HG03354 (cell line): ENCODE results near the gene MEX3A.
A peak's percentile ranks its signal among the peaks of the same experiment; 100 is the strongest.
"Not testable (repeated sequence)": the region's sequence is repeated elsewhere in the genome, so short reads cannot be mapped to it uniquely, and the experiment has no call there.

Experiments used
- ATAC-seq: cut with Tn5 transposase; IDR thresholded peaks from one replicate; pipeline ENCODE4 v1.9.1; 2021; ENCODE audit warnings: mild to moderate bottlenecking; ENCODE audit not compliant: unreplicated experiment, poor library complexity, severe bottlenecking

The MEX3A gene

GRCh38 chr1:156083800-156084790 is 1.8 kb upstream of the MEX3A start:
- no peak for ATAC-seq

- no peak for ATAC-seq
Measured at GRCh38 chr1:156081917-156082308, 352 bp downstream of the MEX3A start.

DNA sequence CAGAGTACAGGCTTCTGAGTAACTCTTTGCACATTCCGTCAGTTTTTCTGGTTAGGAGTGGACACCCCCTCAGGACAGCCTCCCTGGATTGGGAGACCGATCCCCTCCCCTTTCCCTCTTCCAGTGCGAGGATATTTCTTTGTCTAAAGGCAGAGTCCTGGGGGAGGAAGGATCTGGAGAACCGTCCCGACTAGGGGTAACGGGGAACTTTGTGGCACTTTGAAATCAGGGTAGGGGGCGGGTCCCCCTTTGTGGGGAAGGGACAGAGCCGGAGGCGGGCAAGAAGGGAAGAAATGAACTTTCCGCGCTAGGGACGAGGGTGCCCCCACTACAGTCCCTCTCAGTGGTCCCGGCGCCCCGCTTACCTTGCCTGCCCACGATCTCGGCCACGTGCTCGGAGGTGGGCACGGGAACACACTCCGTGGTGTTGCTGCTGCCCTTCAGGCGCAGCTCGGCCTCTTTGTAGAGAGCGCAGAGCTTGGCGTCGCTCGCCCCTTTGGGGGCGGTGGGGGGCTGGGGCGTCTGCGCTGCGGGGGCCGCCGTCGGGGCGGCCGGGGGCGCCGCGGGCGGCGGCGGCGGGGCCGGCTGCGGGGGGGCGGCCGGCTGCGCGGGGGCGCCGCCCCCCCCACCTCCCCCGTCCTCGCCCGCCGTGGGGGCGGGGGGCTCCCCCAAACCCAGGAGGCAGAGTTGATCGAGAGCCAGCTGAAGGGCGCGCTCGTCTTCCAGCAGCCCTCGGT is 917 bp downstream of the MEX3A start:
- no peak for ATAC-seq

DNA sequence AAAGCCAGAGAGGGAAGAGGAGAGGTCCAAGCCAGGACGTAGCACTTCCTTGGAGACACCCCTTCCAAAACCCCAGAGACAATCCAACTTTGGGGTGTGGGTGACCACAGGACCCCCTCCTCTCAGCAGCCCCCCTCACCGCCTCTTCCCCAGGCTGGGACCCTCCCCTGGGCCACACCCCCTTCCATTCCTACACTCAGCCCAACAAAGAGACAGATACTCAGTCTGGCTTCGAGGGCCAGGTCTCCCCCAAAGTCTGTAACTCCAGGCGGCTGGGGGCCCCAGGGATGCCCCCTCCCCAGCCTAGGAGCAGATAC is 1.4 kb downstream of the MEX3A start:
- ATAC-seq, result no peak

- no peak for ATAC-seq
Measured at GRCh38 chr1:156080241-156080862, 1.9 kb downstream of the MEX3A start.

- no peak for ATAC-seq
Measured at GRCh38 chr1:156079762-156080161, 2.5 kb downstream of the MEX3A start.

DNA sequence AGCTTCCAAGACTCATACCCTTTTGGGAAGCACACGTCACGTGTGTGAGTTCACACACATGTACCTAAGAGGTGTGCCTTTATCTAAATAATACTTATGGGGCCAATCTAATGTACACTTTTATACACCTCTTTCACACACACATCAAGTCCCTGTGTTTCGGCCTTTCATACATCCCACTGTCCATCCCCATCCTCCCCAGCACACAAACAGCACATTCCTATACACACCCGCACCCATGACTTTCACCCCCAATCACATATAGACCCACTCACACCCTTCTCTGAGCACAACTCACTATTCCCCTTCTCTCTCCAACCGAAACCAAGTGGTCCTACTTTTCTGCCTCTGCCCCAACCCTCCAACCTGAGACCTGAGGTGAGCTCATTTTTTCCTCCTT is 3.5 kb downstream of the MEX3A start:
- ATAC-seq, result no peak

DNA sequence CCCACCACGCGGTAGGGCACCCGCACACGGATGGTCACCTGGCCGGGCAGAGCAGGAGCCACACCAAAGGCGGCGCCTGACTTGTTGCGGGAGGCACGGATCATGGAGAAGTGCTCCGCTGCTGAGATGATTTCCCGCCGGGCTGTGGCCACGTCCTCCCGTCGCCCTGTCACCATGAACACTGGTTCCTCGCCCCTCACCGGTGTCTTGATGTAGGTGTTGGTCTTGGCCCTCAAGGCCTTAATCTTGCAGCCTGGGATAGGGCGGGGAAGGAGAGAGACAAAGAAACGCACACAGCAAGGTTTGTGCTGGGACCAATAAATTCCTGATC is 4.9 kb downstream of the MEX3A start:
- no peak for ATAC-seq

DNA sequence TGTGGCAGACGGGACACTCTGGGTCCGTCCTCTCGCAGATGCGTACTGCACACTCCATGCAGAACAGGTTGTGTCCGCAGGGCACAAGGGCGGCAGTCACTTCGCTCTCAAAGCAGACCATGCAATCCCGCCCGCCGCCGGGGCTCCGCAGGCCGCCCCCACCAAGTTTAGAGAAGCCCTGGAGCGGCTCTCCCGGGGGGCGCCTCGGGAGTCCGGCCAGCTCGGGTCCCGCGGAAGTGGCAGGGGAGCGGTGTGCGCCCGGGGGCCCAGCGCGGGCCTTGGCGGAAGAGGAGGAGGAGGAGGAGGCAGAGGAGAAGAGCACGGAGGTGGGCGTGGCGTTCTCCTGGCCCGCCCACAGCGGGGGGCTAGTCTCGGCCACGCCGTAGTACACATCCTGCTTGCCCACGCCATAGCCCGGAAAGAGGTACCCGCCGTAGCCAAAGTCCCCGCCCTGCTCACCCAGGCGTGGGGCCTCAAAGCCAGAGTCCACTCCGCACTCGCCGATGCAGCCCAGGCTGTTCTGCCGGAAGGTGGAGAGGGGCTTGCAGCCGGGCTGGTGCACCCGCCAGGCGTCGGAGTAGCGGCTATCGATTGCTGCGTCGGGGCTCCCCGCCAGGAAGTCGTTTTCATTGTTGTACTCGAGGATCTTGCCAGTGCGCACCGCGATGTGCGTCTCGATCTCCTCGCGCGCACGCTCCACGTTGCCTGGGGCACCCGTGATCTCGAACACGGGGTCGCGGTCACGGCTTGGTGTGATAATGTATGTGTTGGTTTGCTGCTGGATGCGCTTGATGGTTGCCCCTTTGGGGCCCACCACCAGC is 5.4 kb downstream of the MEX3A start:
- ATAC-seq, result peak; percentile 60

DNA sequence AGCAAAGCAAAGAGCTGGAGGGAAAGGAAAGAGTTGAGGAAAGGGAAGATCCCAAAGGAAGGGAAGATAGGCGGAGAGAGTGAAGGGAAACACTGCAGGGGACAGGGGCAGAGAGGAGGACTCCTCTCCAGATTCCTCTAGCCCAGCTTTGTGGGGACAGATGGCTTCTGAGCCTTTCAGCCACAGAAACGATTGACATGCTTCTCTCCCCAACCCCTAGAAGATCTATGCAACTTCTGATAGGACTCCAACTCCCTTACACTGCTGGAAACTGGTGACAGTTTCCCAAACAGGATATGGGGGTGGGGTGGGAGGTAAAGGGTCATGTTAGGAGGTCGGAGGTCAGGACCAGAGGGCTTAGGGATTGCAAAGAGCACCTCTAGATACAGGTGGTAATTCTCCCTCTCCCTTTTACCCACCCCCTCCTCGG is 6.5 kb downstream of the MEX3A start:
- ATAC-seq, result no peak

- no peak for ATAC-seq
Measured at GRCh38 chr1:156075162-156075561, 7.1 kb downstream of the MEX3A start.

GRCh38 chr1:156074661-156075060 is 7.6 kb downstream of the MEX3A start:
- ATAC-seq, result no peak

- no peak for ATAC-seq
Measured at GRCh38 chr1:156073740-156074139, 8.5 kb downstream of the MEX3A start.

DNA sequence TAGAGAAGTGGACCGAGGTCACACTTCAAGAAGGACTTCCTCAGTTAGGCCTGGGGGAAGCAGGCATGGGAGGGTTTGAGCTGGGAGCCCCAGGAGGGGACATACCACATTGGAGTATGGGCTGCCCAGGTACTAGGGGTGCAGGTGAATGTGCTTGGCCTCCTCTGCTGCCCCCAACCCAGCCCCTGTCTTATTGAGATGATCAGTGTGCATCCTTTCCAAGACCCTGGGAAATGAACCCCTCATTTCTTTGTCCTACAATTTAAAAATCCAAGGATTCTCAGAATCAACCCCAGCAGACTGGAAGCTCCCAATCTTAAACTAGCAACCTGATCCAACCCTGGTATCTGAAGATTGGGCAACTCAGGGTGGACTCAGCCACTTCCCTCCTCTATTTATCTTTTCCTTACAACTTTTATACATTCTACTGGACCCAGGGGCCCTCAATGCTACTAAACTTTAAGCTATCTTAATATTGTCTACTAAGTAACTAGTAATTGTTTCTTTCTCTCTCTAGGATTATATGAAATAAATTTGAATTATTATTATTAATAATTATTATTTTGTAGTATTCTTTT is 9.1 kb downstream of the MEX3A start:
- ATAC-seq, result no peak

- no peak for ATAC-seq
Measured at GRCh38 chr1:156072251-156072650, 10.0 kb downstream of the MEX3A start.

GRCh38 chr1:156071332-156071816 is 10.9 kb downstream of the MEX3A start:
- ATAC-seq, result not testable (repeated sequence)

- ATAC-seq, result no peak
Measured at GRCh38 chr1:156070548-156070947, 11.7 kb downstream of the MEX3A start.

DNA sequence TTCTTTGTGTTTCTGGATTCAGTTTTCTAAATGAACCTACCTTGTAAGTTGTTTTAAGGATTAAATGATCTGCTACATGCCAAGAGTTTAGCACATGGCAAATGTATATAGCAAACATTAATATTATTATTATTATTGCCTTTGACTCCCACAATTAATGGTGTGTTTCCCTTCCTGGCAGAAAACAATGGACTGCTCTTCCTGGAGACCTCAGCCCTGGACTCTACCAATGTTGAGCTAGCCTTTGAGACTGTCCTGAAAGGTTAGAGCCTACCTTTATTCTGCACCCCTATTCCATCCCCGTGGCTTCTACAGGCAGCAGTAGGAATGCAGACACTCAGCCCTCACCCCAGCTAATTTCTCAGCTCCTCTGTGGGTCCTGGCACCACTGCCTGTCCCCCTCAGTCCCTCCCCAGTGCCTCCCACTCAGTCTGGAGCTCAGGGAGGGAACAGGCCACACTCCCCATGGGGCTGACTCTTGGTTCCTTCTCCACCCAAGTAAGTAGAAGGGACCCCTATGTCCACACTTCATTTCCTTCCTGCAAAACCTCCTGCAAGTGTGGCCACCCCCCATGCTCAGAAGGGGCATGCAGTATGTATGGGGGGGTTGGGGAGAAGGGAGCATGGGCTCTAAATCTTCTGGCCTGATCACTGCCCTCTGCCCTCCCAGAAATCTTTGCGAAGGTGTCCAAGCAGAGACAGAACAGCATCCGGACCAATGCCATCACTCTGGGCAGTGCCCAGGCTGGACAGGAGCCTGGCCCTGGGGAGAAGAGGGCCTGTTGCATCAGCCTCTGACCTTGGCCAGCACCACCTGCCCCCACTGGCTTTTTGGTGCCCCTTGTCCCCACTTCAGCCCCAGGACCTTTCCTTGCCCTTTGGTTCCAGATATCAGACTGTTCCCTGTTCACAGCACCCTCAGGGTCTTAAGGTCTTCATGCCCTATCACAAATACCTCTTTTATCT is 12.5 kb downstream of the MEX3A start:
- no peak for ATAC-seq
